T follicular helper cell (primary cell): ENCODE data around the gene PRR5.

Experiments used
- DNase-seq: peaks from one replicate; pipeline ENCODE4 v3.0.0-alpha.2; 2020; ENCODE audit warnings: low read depth

PRR5 gene

GRCh38 chr22:44718418-44718817 lies 16.4 kb downstream of the PRR5 start:
- DNase-seq, result no peak

DNA sequence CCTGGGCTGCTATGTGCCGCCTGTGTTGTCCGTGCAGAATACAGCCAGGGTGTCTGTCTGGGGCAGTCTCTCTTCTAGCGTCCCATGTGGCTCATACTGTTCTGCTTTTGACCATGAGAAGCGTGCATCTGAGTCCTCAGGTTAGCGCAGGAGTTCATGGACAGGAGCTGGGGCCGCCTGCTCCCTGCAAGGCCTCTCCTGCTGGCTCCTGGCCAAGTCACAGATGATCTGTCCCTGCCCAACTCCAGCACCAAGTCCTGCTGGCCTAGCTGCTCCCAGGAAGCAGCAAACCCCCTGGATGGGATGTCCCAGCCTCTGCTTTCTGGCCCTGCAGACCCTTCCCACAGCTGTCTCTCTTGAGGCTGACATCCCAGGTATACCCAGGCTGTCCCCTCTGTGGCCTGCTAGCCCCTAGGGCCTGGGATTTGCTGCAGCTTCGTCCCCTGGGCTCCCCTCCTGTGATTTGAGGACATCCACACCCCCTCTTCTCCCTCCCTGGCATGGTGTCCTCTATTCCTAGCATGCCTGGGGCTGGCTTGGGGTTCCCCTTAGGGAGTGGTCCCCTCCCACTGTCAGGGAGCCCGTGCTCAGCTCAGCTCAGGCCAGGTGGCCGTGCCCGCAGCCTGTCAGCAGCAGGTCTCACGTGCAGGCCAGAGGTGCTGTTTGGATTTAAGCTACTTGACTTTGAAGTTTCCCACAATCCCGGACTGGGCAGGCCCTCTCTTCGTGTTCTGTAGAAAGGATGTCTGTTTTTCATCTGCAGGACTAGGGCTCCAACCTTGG lies 17.8 kb downstream of the PRR5 start:
- DNase-seq, result no peak

DNA sequence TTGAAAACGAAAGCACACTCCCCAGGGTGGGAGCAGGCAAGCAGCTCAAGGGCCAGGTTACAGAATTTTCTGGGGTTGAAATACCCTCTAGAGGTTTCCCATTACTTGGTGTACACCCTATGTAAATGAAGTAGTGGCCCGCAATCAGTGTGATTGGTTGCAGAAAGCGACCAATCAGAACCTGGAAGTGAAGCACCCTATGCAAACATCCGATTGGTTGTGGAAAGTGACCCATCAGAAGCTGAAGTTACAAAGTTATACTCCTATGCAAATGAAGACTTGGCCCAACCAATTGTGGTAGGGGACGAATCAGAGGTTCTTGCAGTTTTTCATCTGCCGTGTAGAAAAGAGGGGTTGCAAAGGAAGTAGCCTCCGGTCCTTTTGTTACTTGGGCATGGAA lies 19.2 kb downstream of the PRR5 start:
- DNase-seq, result no peak

DNA sequence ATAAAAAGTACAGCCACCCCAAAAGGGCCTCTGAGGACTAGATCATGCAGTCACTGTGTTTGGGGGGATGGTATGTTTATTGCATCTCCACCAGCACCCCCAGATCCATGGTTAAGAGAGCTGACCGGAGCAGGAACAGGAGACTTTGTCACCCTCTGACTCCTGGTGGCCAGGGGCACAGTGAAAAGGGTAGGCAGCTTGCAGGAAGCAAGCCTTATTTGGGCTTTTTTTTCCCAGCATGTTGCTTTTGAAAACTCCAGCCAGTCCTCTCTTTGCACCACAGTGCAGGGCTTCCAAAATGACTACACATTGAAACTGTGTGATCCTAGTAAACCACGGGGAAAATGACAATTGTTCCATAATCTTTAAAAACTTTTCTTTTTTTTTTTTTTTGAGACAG lies 20.6 kb downstream of the PRR5 start:
- DNase-seq, result no peak

DNA sequence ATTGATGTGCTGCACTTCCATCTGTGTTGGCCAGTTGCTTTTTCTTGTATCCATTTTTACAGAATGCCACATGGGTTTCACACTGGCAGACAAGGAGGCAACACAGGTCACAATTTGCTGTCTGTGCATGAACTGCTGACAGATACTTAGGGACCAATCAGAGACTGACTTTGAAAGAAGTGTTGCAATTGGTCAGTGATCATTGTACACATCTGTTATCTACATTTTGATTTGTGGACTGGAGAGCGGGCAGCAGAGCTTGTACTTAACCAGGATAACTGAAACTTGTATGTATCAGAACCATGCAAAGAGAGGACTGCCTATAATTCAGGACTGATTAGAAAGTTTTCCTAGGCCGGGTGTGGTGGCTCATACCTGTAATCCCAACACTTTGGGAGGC lies 21.8 kb downstream of the PRR5 start:
- no peak for DNase-seq

- DNase-seq, result no peak
Observed at GRCh38 chr22:44724416-44724815, 22.4 kb downstream of the PRR5 start.

GRCh38 chr22:44724859-44725258 lies 22.9 kb downstream of the PRR5 start:
- DNase-seq, result no peak

- DNase-seq, result no peak
Observed at GRCh38 chr22:44726439-44726838, 24.4 kb downstream of the PRR5 start.

- DNase-seq, result no peak
Observed at GRCh38 chr22:44727148-44727547, 25.1 kb downstream of the PRR5 start.

GRCh38 chr22:44727709-44728108 lies 25.7 kb downstream of the PRR5 start:
- no peak for DNase-seq

GRCh38 chr22:44728761-44729324 lies 26.8 kb downstream of the PRR5 start:
- DNase-seq, result no peak

- DNase-seq, result no peak
Observed at GRCh38 chr22:44729391-44730021, 27.5 kb downstream of the PRR5 start.

GRCh38 chr22:44730022-44730393 lies 28.0 kb downstream of the PRR5 start:
- DNase-seq, result no peak

GRCh38 chr22:44730490-44731356 lies 28.7 kb downstream of the PRR5 start:
- DNase-seq, result no peak

GRCh38 chr22:44731357-44731970 lies 29.5 kb downstream of the PRR5 start:
- DNase-seq, result no peak

- DNase-seq, result no peak
Observed at GRCh38 chr22:44732017-44732561, 30.1 kb downstream of the PRR5 start.

DNA sequence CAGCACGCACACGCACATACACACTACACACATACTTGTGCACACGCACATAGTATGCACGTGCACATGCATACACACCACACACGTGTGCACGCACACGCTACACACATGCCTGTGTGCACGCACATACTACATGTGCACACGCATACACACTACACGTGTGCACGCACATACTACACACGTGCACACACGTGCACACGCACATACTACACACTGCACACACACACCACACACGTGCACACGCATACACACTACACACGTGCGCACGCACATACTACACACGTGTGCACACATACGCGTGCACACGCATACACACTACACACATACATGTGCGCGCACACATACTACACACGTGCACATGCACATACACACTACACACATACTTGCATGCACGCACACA lies 30.7 kb downstream of the PRR5 start:
- no peak for DNase-seq

DNA sequence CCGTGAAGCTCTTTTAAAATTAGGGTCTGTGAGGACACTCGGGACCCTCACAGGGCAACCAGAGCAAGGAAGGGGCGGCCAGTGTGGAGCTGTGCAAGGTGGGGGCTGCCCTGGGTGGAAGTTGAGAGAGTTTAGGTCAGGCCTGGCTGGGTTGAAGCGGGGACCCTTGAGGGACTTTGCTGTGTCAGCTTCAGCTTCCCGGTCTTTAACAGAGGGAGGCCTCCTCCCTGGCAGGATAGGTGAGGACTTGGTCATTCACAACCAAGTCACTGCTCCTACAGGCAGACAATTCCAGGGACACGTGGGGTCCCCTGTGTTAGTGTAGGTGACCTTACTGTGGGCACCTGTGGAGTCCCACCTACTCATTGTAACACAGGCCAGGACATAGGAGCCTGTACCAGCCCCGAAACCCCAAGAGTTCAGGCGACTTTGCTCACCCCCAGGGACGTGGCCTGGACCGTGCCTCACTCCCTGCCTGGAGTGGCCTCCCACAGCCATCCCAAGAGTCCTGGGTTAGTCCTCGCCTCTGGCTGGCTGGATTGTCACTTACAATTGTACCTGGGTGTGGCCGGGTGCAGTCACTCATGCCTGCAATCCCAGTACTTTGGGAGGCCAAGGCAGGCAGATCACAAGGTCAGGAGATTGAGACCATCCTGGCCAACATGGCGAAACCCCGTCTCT lies 31.6 kb downstream of the PRR5 start:
- no peak for DNase-seq

- no peak for DNase-seq
Observed at GRCh38 chr22:44734278-44734677, 32.3 kb downstream of the PRR5 start.

- no peak for DNase-seq
Observed at GRCh38 chr22:44734801-44735517, 33.0 kb downstream of the PRR5 start.
